Stimulated activated CD4-positive, alpha-beta T cell treated with anti-CD3 and anti-CD28 coated beads, TNF-alpha, amount 100 ng/mL, for 24 hours (primary cell): ENCODE measurements around the gene FAM161B.
"Not testable (repeated sequence)": the region's sequence is repeated elsewhere in the genome, so short reads cannot be mapped to it uniquely, and the experiment has no call there.

Experiments
- DNase-seq, 3 experiments: peaks; one replicate each; pipeline ENCODE4 v3.0.0-alpha.2; 2020; ENCODE audit warnings: low read depth in 3 of 3

FAM161B gene

GRCh38 chr14:73944432-73945158 lies 5.3 kb downstream of the FAM161B start:
- DNase-seq, result no peak

GRCh38 chr14:73943083-73943482 lies 6.8 kb downstream of the FAM161B start:
- no peak for DNase-seq

GRCh38 chr14:73942180-73942579 lies 7.7 kb downstream of the FAM161B start:
- no peak for DNase-seq

- DNase-seq, result no peak
These were observed 12.9 kb downstream of the FAM161B start for GRCh38 chr14:73937012-73937411.

- no peak for DNase-seq
These were observed 13.3 kb downstream of the FAM161B start for GRCh38 chr14:73936548-73936947.

GRCh38 chr14:73935666-73936065 lies 14.2 kb downstream of the FAM161B start:
- DNase-seq, result no peak

- DNase-seq, result no peak
These were observed 25.6 kb downstream of the FAM161B start for GRCh38 chr14:73924337-73924736.

GRCh38 chr14:73919457-73919856 lies 30.4 kb downstream of the FAM161B start:
- DNase-seq, result not testable (repeated sequence)

- no peak for DNase-seq
These were observed 33.6 kb downstream of the FAM161B start for GRCh38 chr14:73916324-73916723.

GRCh38 chr14:73913256-73913655 lies 36.6 kb downstream of the FAM161B start:
- DNase-seq, result no peak

- no peak for DNase-seq
These were observed 40.2 kb downstream of the FAM161B start for GRCh38 chr14:73909681-73910080.

- no peak for DNase-seq
These were observed 46.9 kb downstream of the FAM161B start for GRCh38 chr14:73903028-73903427.

- DNase-seq, result no peak
These were observed 53.4 kb downstream of the FAM161B start for GRCh38 chr14:73896521-73896920.

GRCh38 chr14:73895939-73896338 lies 54.0 kb downstream of the FAM161B start:
- DNase-seq, result no peak

- DNase-seq, result not testable (repeated sequence)
These were observed 55.7 kb downstream of the FAM161B start for GRCh38 chr14:73894180-73894687.

GRCh38 chr14:73889376-73889775 lies 60.5 kb downstream of the FAM161B start:
- no peak for DNase-seq

GRCh38 chr14:73888971-73889370 lies 60.9 kb downstream of the FAM161B start:
- no peak for DNase-seq

GRCh38 chr14:73888460-73888725 lies 61.5 kb downstream of the FAM161B start:
- DNase-seq, result no peak

GRCh38 chr14:73887694-73888459 lies 62.0 kb downstream of the FAM161B start:
- no peak for DNase-seq

- peak in 1 of 3 experiments; percentile 2 for DNase-seq
These were observed 62.6 kb downstream of the FAM161B start for GRCh38 chr14:73887318-73887616.

GRCh38 chr14:73886449-73887317 lies 63.2 kb downstream of the FAM161B start, which contains the start of gene ZNF410:
Gene ZNF410 (plus strand): TSS chr14:73886859. CDS start chr14:73892176, 5,317 bp downstream.
- DNase-seq, result peak; percentile 80 to 96 (median 80)
